HEK293 (cell line): ENCODE results near the gene TIGD1.

ENCODE experiments used
- CTCF ChIA-PET: fragments of 350-600 bp; formaldehyde crosslinking; extraction: SDS; loops from one replicate; lab custom pipeline; 2021; ENCODE audit warnings: antibody characterized with exemption; lab: Yijun Ruan, JAX
- POLR2A ChIA-PET: fragments of 300-600 bp; formaldehyde crosslinking; extraction: SDS; loops from one replicate; lab custom pipeline; 2020; ENCODE audit warnings: antibody characterized with exemption, inconsistent platforms; lab: Yijun Ruan, JAX
- H3K27ac ChIP-seq: fragments of 200-500 bp; sonication (Bioruptor generic); 2 replicates; pipeline ENCODE4 v1.5.1; 2014; ENCODE audit warnings: low read depth, low read length, control low read depth, inconsistent platforms; ENCODE audit errors: extremely low read depth
- H3K36me3 ChIP-seq, 2 experiments: fragments of 200-500 bp in 1 of 2; sonication (Bioruptor generic) in 1 of 2; 1 replicate in 1 of 2; 2 replicates in 1 of 2; pipeline ENCODE4 v1.5.1; 2014 to 2017; ENCODE audit warnings: inconsistent platforms in 2 of 2, low read length in 2 of 2; ENCODE audit not compliant: control insufficient read depth in 2 of 2, insufficient read depth in 1 of 2
- H3K4me1 ChIP-seq: fragments of 200-500 bp; sonication (Bioruptor generic); 2 replicates; pipeline ENCODE4 v1.5.1; 2014; ENCODE audit warnings: mild to moderate bottlenecking, low read length, inconsistent platforms; ENCODE audit not compliant: control insufficient read depth, insufficient read depth
- H3K4me3 ChIP-seq: 2 replicates; pipeline ENCODE4 v1.5.1; 2011; ENCODE audit warnings: low read depth, mild to moderate bottlenecking, control low read depth, low read length, moderate library complexity
- H3K9me3 ChIP-seq: fragments of 200-500 bp; sonication (Bioruptor generic); 2 replicates; pipeline ENCODE4 v1.5.1; 2014; ENCODE audit warnings: low read depth, low read length, inconsistent platforms; ENCODE audit not compliant: control insufficient read depth, insufficient read depth
- EGR2 ChIP-seq: fragments of 450-650 bp; formaldehyde crosslinking; IDR thresholded peaks from 2 replicates; pipeline ENCODE4 v1.5.1; 2016; ENCODE audit warnings: low read depth, missing biosample characterization, missing genetic modification characterization
- GLIS2 ChIP-seq: fragments of 450-650 bp; formaldehyde crosslinking; IDR thresholded peaks from 2 replicates; pipeline ENCODE4 v1.5.1; 2016; ENCODE audit warnings: missing biosample characterization, missing genetic modification characterization
- KLF9 ChIP-seq: fragments of 450-650 bp; formaldehyde crosslinking; IDR thresholded peaks from 2 replicates; pipeline ENCODE4 v1.5.1; 2016; ENCODE audit warnings: missing biosample characterization, missing genetic modification characterization, low read depth
- PRDM1 ChIP-seq: fragments of 450-650 bp; formaldehyde crosslinking; IDR thresholded peaks from 2 replicates; pipeline ENCODE4; 2016; ENCODE audit warnings: missing biosample characterization, missing genetic modification characterization
- SCRT1 ChIP-seq: fragments of 450-650 bp; formaldehyde crosslinking; IDR thresholded peaks from 2 replicates; pipeline ENCODE4 v1.5.1; 2016; ENCODE audit warnings: missing biosample characterization, missing genetic modification characterization, borderline replicate concordance
- ZBTB17 ChIP-seq: fragments of 450-650 bp; formaldehyde crosslinking; IDR thresholded peaks from 2 replicates; pipeline ENCODE4 v1.5.1; 2016; ENCODE audit warnings: missing biosample characterization, missing genetic modification characterization
- ZEB2 ChIP-seq: fragments of 450-650 bp; formaldehyde crosslinking; IDR thresholded peaks from 2 replicates; pipeline ENCODE4 v1.5.1; 2016; ENCODE audit warnings: missing biosample characterization, missing genetic modification characterization
- ZNF10 ChIP-seq: fragments of 450-650 bp; formaldehyde crosslinking; IDR thresholded peaks from 2 replicates; pipeline ENCODE4 v1.5.1; 2017; ENCODE audit warnings: missing biosample characterization, missing genetic modification characterization
- ZNF223 ChIP-seq: fragments of 450-650 bp; formaldehyde crosslinking; IDR thresholded peaks from 2 replicates; pipeline ENCODE4 v1.5.1; 2016; ENCODE audit warnings: missing biosample characterization, missing genetic modification characterization
- ZNF433 ChIP-seq: fragments of 450-650 bp; formaldehyde crosslinking; IDR thresholded peaks from 2 replicates; pipeline ENCODE4 v1.5.1; 2016; ENCODE audit warnings: missing biosample characterization, missing genetic modification characterization, low read depth
- ZNF48 ChIP-seq: fragments of 450-650 bp; formaldehyde crosslinking; IDR thresholded peaks from 2 replicates; pipeline ENCODE4 v1.5.1; 2016; ENCODE audit warnings: missing biosample characterization, missing genetic modification characterization
- ZNF664 ChIP-seq: fragments of 450-650 bp; formaldehyde crosslinking; IDR thresholded peaks from 2 replicates; pipeline ENCODE4 v1.5.1; 2016; ENCODE audit warnings: missing biosample characterization, missing genetic modification characterization
- ZNF837 ChIP-seq: fragments of 450-650 bp; formaldehyde crosslinking; IDR thresholded peaks from 2 replicates; pipeline ENCODE4 v1.5.1; 2016; ENCODE audit warnings: missing biosample characterization, missing genetic modification characterization
- TF ChIP-seq, protein P1 (sequence below): fragments of 450-650 bp; formaldehyde crosslinking; IDR thresholded peaks from 2 replicates; pipeline ENCODE4 v1.5.1; 2016; ENCODE audit warnings: missing biosample characterization, missing genetic modification characterization
- TF ChIP-seq, protein P2 (sequence below): fragments of 450-650 bp; formaldehyde crosslinking; IDR thresholded peaks from 2 replicates; pipeline ENCODE4 v1.5.1; 2016; ENCODE audit warnings: missing biosample characterization, missing genetic modification characterization
- TF ChIP-seq, protein P3 (sequence below): fragments of 450-650 bp; formaldehyde crosslinking; IDR thresholded peaks from 2 replicates; pipeline ENCODE4 v1.5.1; 2017; ENCODE audit warnings: missing biosample characterization, missing genetic modification characterization
- TF ChIP-seq, protein P4 (sequence below): IDR thresholded peaks from 2 replicates; pipeline ENCODE4 v1.6.1; 2011; ENCODE audit warnings: mild to moderate bottlenecking, low read depth, low read length, borderline replicate concordance
- TF ChIP-seq, protein P5 (sequence below): fragments of 450-650 bp; formaldehyde crosslinking; IDR thresholded peaks from 2 replicates; pipeline ENCODE4 v1.5.1; 2016; ENCODE audit warnings: missing biosample characterization, missing genetic modification characterization

Gene TIGD1

DNA sequence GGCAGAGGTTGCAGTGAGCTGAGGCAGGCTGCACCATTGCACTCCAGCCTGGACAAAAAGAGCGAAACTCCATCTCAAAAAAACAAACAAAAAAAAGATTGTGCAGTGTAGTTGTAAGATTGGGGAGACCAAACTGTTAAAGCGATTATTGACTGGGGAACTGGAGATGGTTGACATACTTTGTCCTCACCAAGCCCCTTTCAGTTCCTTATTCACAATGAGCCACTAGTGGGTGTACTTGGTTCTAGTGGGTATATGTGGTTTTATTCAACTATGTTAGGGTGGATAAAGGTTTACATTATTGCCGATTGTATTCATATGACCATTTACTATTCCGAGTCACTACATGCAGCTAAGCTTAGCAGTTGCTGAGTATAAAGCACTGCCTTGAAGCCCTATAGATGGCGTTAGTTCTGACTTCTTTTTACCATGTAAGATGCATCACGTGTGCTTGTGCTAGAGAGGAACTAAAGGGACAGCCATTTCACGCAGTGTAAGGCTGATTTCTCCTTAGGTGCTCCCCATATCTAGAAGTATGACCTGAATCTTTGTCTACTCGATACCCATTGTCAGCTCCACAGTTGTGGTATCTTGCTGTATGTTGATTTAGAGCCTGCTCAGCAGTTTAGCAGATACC lies 12.3 kb upstream of the TIGD1 start (continued):
- TF ChIP-seq ZNF10 (no peak), EGR2 (tag by site-specific recombination) (no peak), PRDM1 (tag by site-specific recombination) (no peak), KLF9 (tag by site-specific recombination) (no peak), ZEB2 (no peak), ZNF433 (tag by site-specific recombination) (no peak), SCRT1 (no peak), ZNF223 (no peak), ZNF48 (no peak)
- TF ChIP-seq, protein P1, sequence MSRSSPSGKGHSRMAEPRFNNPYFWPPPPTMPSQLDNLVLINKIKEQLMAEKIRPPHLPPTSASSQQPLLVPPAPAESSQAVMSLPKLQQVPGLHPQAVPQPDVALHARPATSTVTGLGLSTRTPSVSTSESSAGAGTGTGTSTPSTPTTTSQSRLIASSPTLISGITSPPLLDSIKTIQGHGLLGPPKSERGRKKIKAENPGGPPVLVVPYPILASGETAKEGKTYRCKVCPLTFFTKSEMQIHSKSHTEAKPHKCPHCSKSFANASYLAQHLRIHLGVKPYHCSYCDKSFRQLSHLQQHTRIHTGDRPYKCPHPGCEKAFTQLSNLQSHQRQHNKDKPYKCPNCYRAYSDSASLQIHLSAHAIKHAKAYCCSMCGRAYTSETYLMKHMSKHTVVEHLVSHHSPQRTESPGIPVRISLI (tag by site-specific recombination) = no peak
- TF ChIP-seq, all 188 proteins: peak for 0

DNA sequence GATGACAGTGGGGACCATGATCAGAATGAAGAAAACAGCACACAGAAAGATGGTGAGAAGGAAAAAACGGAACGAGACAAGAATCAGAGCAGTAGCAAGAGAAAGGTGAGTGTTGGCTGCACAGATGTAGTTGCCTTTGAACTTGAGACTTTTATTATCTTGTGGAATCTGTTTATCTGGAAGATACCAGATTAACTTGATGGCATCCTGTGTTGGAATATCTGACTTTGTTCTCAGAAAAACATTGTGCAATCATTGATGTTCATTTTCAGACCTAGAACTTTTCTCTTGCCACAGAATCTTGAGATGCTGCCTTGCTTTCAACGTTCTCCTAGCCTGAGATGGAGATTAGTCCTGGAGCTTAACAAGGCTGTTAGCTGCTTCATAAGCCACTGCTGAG lies 6.1 kb upstream of the TIGD1 start:
- Histone ChIP-seq H3K36me3 (peaks cover 36 to 83% of the 10 kb centered on the region in 2 experiments), H3K4me3 (no peak overlapping the region), H3K27ac (no peak overlapping the region), H3K4me1 (no peaks in the 10 kb centered on the region), H3K9me3 (no peaks in the 10 kb centered on the region)
- TF ChIP-seq, protein P2, sequence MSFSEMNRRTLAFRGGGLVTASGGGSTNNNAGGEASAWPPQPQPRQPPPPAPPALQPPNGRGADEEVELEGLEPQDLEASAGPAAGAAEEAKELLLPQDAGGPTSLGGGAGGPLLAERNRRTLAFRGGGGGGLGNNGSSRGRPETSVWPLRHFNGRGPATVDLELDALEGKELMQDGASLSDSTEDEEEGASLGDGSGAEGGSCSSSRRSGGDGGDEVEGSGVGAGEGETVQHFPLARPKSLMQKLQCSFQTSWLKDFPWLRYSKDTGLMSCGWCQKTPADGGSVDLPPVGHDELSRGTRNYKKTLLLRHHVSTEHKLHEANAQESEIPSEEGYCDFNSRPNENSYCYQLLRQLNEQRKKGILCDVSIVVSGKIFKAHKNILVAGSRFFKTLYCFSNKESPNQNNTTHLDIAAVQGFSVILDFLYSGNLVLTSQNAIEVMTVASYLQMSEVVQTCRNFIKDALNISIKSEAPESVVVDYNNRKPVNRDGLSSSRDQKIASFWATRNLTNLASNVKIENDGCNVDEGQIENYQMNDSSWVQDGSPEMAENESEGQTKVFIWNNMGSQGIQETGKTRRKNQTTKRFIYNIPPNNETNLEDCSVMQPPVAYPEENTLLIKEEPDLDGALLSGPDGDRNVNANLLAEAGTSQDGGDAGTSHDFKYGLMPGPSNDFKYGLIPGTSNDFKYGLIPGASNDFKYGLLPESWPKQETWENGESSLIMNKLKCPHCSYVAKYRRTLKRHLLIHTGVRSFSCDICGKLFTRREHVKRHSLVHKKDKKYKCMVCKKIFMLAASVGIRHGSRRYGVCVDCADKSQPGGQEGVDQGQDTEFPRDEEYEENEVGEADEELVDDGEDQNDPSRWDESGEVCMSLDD (tag by site-specific recombination) = no peak
- no peak for TF ChIP-seq ZNF664 (tag by site-specific recombination)
- TF ChIP-seq, protein P3, sequence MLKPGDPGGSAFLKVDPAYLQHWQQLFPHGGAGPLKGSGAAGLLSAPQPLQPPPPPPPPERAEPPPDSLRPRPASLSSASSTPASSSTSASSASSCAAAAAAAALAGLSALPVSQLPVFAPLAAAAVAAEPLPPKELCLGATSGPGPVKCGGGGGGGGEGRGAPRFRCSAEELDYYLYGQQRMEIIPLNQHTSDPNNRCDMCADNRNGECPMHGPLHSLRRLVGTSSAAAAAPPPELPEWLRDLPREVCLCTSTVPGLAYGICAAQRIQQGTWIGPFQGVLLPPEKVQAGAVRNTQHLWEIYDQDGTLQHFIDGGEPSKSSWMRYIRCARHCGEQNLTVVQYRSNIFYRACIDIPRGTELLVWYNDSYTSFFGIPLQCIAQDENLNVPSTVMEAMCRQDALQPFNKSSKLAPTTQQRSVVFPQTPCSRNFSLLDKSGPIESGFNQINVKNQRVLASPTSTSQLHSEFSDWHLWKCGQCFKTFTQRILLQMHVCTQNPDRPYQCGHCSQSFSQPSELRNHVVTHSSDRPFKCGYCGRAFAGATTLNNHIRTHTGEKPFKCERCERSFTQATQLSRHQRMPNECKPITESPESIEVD = no peak
- TF ChIP-seq GLIS2 (tag by site-specific recombination) = no peak
- TF ChIP-seq, protein P4, sequence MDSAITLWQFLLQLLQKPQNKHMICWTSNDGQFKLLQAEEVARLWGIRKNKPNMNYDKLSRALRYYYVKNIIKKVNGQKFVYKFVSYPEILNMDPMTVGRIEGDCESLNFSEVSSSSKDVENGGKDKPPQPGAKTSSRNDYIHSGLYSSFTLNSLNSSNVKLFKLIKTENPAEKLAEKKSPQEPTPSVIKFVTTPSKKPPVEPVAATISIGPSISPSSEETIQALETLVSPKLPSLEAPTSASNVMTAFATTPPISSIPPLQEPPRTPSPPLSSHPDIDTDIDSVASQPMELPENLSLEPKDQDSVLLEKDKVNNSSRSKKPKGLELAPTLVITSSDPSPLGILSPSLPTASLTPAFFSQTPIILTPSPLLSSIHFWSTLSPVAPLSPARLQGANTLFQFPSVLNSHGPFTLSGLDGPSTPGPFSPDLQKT = no peak
- TF ChIP-seq ZNF48 = no peak
- no peak for TF ChIP-seq KLF9 (tag by site-specific recombination)
- no peak for TF ChIP-seq ZNF837
- TF ChIP-seq ZBTB17 (tag by site-specific recombination) = no peak
- no peak for TF ChIP-seq SCRT1
- ChIA-PET CTCF (no interaction called here), POLR2A (interaction anchor here (0.6 kb wide), 1 partner anchor 10 kb away, joined by 4 read pairs; no protein-coding TSS in a partner anchor)

DNA sequence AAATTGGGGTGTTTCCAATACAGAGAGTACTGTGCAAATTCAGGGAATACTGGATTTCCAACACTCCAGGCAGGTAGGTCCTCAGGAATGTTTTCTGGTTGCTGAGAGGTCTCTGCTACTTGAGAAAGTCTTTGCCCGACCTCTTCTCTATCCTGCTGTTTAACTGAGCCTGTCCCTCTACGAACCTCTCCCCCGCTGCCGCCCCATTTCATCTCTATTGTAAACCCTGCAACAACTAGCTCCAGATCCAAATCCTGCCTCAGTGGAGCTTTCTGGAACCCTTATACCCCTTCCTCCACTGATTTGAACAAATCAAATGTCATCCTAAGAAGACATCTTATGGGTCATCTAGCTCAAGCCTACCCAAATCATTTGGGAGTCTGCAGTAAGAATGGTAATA lies 1.4 kb upstream of the TIGD1 start:
- TF ChIP-seq, protein P5, sequence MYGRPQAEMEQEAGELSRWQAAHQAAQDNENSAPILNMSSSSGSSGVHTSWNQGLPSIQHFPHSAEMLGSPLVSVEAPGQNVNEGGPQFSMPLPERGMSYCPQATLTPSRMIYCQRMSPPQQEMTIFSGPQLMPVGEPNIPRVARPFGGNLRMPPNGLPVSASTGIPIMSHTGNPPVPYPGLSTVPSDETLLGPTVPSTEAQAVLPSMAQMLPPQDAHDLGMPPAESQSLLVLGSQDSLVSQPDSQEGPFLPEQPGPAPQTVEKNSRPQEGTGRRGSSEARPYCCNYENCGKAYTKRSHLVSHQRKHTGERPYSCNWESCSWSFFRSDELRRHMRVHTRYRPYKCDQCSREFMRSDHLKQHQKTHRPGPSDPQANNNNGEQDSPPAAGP (tag by site-specific recombination) = no peak
- H3K27ac ChIP-seq = no peak overlapping the region
- ChIA-PET POLR2A (no interaction called here), CTCF (interaction anchor here (0.6 kb wide), 1 partner anchor 775 kb away, joined by 4 read pairs; no protein-coding TSS in a partner anchor)
- H3K9me3 ChIP-seq = no peaks in the 10 kb centered on the region
- peaks cover 13 to 51% of the 10 kb centered on the region in 2 experiments; a peak in 2 of 3 replicates for H3K36me3 ChIP-seq
- H3K4me1 ChIP-seq = no peaks in the 10 kb centered on the region
- no peak overlapping the region for H3K4me3 ChIP-seq
